ENCODE data around the gene CPO.

The CPO gene

GRCh38 chr2:206958261-206958660, 18.9 kb downstream of the CPO start:
- Histone ChIP-seq H3K9me2 (replicated peaks; ENCODE audit: control insufficient read depth, low read length) (no peaks in the 10 kb centered on the region), H3K9me3 (ENCODE audit: control insufficient read depth, insufficient read depth, low read length) (no peaks in the 10 kb centered on the region), H3K4me3 (ENCODE audit: low read length) (no peak overlapping the region), H3K27me3 (ENCODE audit: control insufficient read depth, low read length) (no peaks in the 10 kb centered on the region), H3F3A (ENCODE audit: control insufficient read depth, insufficient read depth) (no peaks in the 10 kb centered on the region), H3K79me2 (ENCODE audit: control insufficient read depth, low read length) (no peaks in the 10 kb centered on the region), H3K36me3 (ENCODE audit: control insufficient read depth, low read length) (no peaks in the 10 kb centered on the region), H3K4me2 (ENCODE audit: low read length) (no peak overlapping the region), H3K27ac (ENCODE audit: low read depth, low read length) (no peak overlapping the region), H3K4me1 (ENCODE audit: control insufficient read depth, low read length) (no peaks in the 10 kb centered on the region), H4K20me1 (ENCODE audit: control insufficient read depth, insufficient read depth, low read depth, low read length) (no peaks in the 10 kb centered on the region)
- TF ChIP-seq CTCF (IDR thresholded peaks at IDR 0.05; ENCODE audit: low read depth, low read length, poor library complexity, severe bottlenecking), result no peak
- TF ChIP-seq EZH2phosphoT487 (IDR thresholded peaks at IDR 0.05; ENCODE audit: borderline replicate concordance, low read length), result no peak

- Histone ChIP-seq H3K9me3 (ENCODE audit: control insufficient read depth, insufficient read depth, low read length) (no peaks in the 10 kb centered on the region), H3K27ac (ENCODE audit: low read depth, low read length) (no peak overlapping the region), H3K4me1 (ENCODE audit: control insufficient read depth, low read length) (no peaks in the 10 kb centered on the region), H3K27me3 (ENCODE audit: control insufficient read depth, low read length) (no peaks in the 10 kb centered on the region), H3K36me3 (ENCODE audit: control insufficient read depth, low read length) (no peaks in the 10 kb centered on the region), H3K4me3 (ENCODE audit: low read length) (no peak overlapping the region), H3K79me2 (ENCODE audit: control insufficient read depth, low read length) (no peaks in the 10 kb centered on the region), H3K4me2 (ENCODE audit: low read length) (no peak overlapping the region), H4K20me1 (ENCODE audit: control insufficient read depth, insufficient read depth, low read depth, low read length) (no peaks in the 10 kb centered on the region), H3F3A (ENCODE audit: control insufficient read depth, insufficient read depth) (no peaks in the 10 kb centered on the region), H3K9me2 (replicated peaks; ENCODE audit: control insufficient read depth, low read length) (no peaks in the 10 kb centered on the region)
- no peak for TF ChIP-seq CTCF (IDR thresholded peaks at IDR 0.05; ENCODE audit: low read depth, low read length, poor library complexity, severe bottlenecking)
- TF ChIP-seq EZH2phosphoT487 (IDR thresholded peaks at IDR 0.05; ENCODE audit: borderline replicate concordance, low read length), result no peak
These were observed 23.6 kb downstream of the CPO start for GRCh38 chr2:206962966-206963365.

- Histone ChIP-seq H3K36me3 (ENCODE audit: control insufficient read depth, low read length) (no peaks in the 10 kb centered on the region), H3K79me2 (ENCODE audit: control insufficient read depth, low read length) (no peaks in the 10 kb centered on the region), H3K4me1 (ENCODE audit: control insufficient read depth, low read length) (no peaks in the 10 kb centered on the region), H3K9me2 (replicated peaks; ENCODE audit: control insufficient read depth, low read length) (no peaks in the 10 kb centered on the region), H3K27me3 (ENCODE audit: control insufficient read depth, low read length) (0 out of 2 replicates have a peak, but pooled peaks cover 3% of the 10 kb centered on the region), H3K27ac (ENCODE audit: low read depth, low read length) (no peak overlapping the region), H3K4me2 (ENCODE audit: low read length) (no peak overlapping the region), H4K20me1 (ENCODE audit: control insufficient read depth, insufficient read depth, low read depth, low read length) (no peaks in the 10 kb centered on the region), H3F3A (ENCODE audit: control insufficient read depth, insufficient read depth) (no peaks in the 10 kb centered on the region), H3K4me3 (ENCODE audit: low read length) (no peak overlapping the region), H3K9me3 (ENCODE audit: control insufficient read depth, insufficient read depth, low read length) (no peaks in the 10 kb centered on the region)
- no peak for TF ChIP-seq EZH2phosphoT487 (IDR thresholded peaks at IDR 0.05; ENCODE audit: borderline replicate concordance, low read length)
- no peak for TF ChIP-seq CTCF (IDR thresholded peaks at IDR 0.05; ENCODE audit: low read depth, low read length, poor library complexity, severe bottlenecking)
These were observed 29.1 kb downstream of the CPO start for GRCh38 chr2:206968134-206969086.
